HG03108 (cell line): ENCODE measurements around the gene PLCB4.

Source experiments
- ATAC-seq: cut with Tn5 transposase; IDR thresholded peaks from one replicate; pipeline ENCODE4 v1.9.1; 2021; ENCODE audit warnings: moderate library complexity; ENCODE audit not compliant: unreplicated experiment

PLCB4 gene

GRCh38 chr20:9166153-9166780 is 97.4 kb downstream of the PLCB4 start:
- ATAC-seq = no peak

GRCh38 chr20:9169409-9169808 is 100.5 kb downstream of the PLCB4 start:
- no peak for ATAC-seq

- no peak for ATAC-seq
These were observed 104.0 kb downstream of the PLCB4 start for GRCh38 chr20:9172851-9173250.

- no peak for ATAC-seq
These were observed 108.4 kb downstream of the PLCB4 start for GRCh38 chr20:9177278-9177677.

GRCh38 chr20:9179193-9179802 is 110.4 kb downstream of the PLCB4 start:
- ATAC-seq = no peak

- no peak for ATAC-seq
These were observed 111.0 kb downstream of the PLCB4 start for GRCh38 chr20:9179867-9180266.

- ATAC-seq = no peak
These were observed 111.8 kb downstream of the PLCB4 start for GRCh38 chr20:9180481-9181257.

GRCh38 chr20:9185511-9185910 is 116.6 kb downstream of the PLCB4 start:
- no peak for ATAC-seq

- no peak for ATAC-seq
These were observed 117.5 kb downstream of the PLCB4 start for GRCh38 chr20:9186396-9186795.

GRCh38 chr20:9195031-9195430 is 126.1 kb downstream of the PLCB4 start:
- ATAC-seq = no peak

- no peak for ATAC-seq
These were observed 127.2 kb downstream of the PLCB4 start for GRCh38 chr20:9196110-9196509.

GRCh38 chr20:9198460-9198859 is 129.6 kb downstream of the PLCB4 start:
- ATAC-seq = no peak

GRCh38 chr20:9200196-9200595 is 131.3 kb downstream of the PLCB4 start:
- no peak for ATAC-seq

GRCh38 chr20:9200620-9201019 is 131.7 kb downstream of the PLCB4 start:
- no peak for ATAC-seq

GRCh38 chr20:9202420-9203080 is 133.7 kb downstream of the PLCB4 start:
- no peak for ATAC-seq

- no peak for ATAC-seq
These were observed 134.2 kb downstream of the PLCB4 start for GRCh38 chr20:9203081-9203447.

GRCh38 chr20:9204979-9205378 is 136.1 kb downstream of the PLCB4 start:
- no peak for ATAC-seq

- ATAC-seq = no peak
These were observed 137.6 kb downstream of the PLCB4 start for GRCh38 chr20:9206486-9206885.

- ATAC-seq = no peak
These were observed 138.4 kb downstream of the PLCB4 start for GRCh38 chr20:9207253-9207652.

- no peak for ATAC-seq
These were observed 141.5 kb downstream of the PLCB4 start for GRCh38 chr20:9210356-9210755.

GRCh38 chr20:9211016-9211760 is 142.3 kb downstream of the PLCB4 start:
- ATAC-seq = no peak
